ENCODE results near the gene TMOD4. TPM values are rescaled to one million over a fixed set of nuclear protein-coding genes. Genes with fewer than 3 reads are reported as not detected.
"Not testable (repeated sequence)": the region's sequence is repeated elsewhere in the genome, so short reads cannot be mapped to it uniquely, and the experiment has no call there.

TMOD4 gene
- total RNA-seq, 1 donor from 2014 or later = 1.5 TPM

DNA sequence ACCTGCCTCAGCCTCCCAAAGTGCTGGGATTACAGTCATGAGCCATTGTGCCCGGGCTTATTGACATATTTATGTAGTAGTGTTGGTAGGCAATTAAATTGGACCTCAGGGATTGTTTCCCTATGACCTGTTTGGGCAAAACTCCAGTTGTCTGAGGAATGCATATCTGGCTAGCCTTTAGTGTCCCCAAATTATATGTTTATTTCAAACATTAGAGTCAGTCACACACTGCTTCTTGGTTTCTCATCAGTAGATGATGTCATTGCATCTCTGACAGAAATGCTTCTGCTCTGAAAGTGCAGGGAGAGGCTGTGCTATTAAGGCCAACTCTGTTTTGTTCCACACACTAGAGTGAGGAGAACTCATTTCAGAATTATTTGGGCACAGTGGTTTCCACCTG lies 35.0 kb upstream of the TMOD4 start:
- H3K9me3 Mint-ChIP-seq (ENCODE audit: low read depth) = no peaks in the 10 kb centered on the region
- TF ChIP-seq, protein P1, sequence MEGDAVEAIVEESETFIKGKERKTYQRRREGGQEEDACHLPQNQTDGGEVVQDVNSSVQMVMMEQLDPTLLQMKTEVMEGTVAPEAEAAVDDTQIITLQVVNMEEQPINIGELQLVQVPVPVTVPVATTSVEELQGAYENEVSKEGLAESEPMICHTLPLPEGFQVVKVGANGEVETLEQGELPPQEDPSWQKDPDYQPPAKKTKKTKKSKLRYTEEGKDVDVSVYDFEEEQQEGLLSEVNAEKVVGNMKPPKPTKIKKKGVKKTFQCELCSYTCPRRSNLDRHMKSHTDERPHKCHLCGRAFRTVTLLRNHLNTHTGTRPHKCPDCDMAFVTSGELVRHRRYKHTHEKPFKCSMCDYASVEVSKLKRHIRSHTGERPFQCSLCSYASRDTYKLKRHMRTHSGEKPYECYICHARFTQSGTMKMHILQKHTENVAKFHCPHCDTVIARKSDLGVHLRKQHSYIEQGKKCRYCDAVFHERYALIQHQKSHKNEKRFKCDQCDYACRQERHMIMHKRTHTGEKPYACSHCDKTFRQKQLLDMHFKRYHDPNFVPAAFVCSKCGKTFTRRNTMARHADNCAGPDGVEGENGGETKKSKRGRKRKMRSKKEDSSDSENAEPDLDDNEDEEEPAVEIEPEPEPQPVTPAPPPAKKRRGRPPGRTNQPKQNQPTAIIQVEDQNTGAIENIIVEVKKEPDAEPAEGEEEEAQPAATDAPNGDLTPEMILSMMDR (IDR thresholded peaks at IDR 0.05; ENCODE audit: unreplicated experiment) = no peak
- no peak overlapping the region for H3K4me3 Mint-ChIP-seq (ENCODE audit: low read depth)
- DNase-seq (ENCODE audit: low spot score, unreplicated experiment) = no peak
- peaks cover 7% of the 10 kb centered on the region for H3K4me1 Mint-ChIP-seq (ENCODE audit: low read depth)
- peaks cover 21% of the 10 kb centered on the region for H3K36me3 Mint-ChIP-seq (ENCODE audit: insufficient read depth)
- H3K27me3 Mint-ChIP-seq = no peaks in the 10 kb centered on the region
- peak overlapping the region; percentile 24 for H3K27ac Mint-ChIP-seq

DNA sequence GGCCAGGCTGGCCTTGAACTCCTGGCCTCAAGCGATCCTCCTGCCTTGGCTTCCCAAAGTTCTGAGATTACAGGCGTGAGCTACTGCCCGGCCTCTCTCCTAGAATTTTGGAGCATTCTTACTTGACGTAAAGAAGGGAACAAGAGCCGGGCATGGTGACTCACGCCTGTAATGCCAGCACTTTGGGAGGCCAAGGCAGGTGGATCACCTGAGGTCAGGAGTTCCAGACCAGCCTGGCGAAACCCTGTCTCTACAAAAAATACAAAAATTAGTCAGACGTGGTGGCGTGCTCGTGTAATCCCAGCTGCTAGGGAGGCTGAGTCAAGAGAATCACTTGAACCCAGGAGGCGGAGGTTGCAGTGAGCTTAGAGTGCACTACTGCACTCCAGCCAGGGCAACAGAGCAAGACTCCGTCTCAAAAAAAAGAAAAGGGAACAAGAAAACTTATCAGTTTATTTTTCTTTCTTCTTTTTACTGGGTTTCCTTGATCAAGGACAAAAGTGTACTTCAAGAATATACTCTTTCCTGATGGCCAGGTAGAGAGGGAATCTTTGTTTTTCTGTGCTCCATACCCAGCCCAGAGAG lies 29.7 kb upstream of the TMOD4 start:
- H3K27me3 Mint-ChIP-seq; H3K9me3 Mint-ChIP-seq (ENCODE audit: low read depth); DNase-seq (ENCODE audit: low spot score, unreplicated experiment); H3K27ac Mint-ChIP-seq; H3K4me1 Mint-ChIP-seq (ENCODE audit: low read depth); H3K4me3 Mint-ChIP-seq (ENCODE audit: low read depth): not testable (repeated sequence)
- H3K36me3 Mint-ChIP-seq (ENCODE audit: insufficient read depth) = peaks cover 16% of the 10 kb centered on the region

DNA sequence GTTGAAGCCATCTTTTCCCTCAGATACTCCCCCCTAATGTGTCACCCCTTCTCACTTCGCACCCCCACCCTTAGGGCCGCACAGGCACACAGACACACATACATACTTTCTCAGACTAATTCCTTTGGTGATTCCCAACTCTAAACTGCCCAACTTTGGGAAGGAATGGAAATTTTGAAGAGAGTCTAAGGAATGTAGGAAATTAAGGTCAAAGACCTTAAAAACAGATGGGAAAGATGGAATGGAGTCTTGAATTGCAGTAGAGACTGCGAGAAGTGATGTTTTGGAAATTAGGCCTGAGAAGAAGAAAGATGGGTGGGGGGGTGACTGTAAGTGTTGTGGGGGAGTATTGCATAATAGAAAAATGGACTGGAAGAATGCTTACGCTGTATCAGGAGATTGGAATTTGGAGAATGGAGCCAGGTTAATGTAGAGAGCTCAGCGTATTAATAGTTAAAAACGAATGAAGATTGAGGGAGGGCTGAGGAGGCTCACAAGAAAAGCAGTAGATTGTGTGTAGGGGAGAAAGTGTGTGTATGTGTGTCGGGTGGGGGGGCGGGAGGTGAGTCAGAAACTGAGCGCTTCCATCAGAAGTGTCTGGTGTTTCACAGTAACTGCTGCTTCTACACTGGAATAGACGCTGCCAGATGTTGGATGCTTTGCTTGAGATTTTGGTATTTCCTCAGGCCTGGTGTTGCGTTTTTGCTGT lies 24.2 kb upstream of the TMOD4 start:
- Mint-ChIP-seq H3K36me3 (ENCODE audit: insufficient read depth) (peaks cover 2% of the 10 kb centered on the region), H3K9me3 (ENCODE audit: low read depth) (no peaks in the 10 kb centered on the region), H3K4me3 (ENCODE audit: low read depth) (peak overlapping the region; percentile 97), H3K4me1 (ENCODE audit: low read depth) (peaks cover 33% of the 10 kb centered on the region), H3K27ac (peak overlapping the region; percentile 100), H3K27me3 (no peaks in the 10 kb centered on the region)
- TF ChIP-seq, protein P1 (IDR thresholded peaks at IDR 0.05; ENCODE audit: unreplicated experiment) = no peak
- DNase-seq (ENCODE audit: low spot score, unreplicated experiment) = no peak

DNA sequence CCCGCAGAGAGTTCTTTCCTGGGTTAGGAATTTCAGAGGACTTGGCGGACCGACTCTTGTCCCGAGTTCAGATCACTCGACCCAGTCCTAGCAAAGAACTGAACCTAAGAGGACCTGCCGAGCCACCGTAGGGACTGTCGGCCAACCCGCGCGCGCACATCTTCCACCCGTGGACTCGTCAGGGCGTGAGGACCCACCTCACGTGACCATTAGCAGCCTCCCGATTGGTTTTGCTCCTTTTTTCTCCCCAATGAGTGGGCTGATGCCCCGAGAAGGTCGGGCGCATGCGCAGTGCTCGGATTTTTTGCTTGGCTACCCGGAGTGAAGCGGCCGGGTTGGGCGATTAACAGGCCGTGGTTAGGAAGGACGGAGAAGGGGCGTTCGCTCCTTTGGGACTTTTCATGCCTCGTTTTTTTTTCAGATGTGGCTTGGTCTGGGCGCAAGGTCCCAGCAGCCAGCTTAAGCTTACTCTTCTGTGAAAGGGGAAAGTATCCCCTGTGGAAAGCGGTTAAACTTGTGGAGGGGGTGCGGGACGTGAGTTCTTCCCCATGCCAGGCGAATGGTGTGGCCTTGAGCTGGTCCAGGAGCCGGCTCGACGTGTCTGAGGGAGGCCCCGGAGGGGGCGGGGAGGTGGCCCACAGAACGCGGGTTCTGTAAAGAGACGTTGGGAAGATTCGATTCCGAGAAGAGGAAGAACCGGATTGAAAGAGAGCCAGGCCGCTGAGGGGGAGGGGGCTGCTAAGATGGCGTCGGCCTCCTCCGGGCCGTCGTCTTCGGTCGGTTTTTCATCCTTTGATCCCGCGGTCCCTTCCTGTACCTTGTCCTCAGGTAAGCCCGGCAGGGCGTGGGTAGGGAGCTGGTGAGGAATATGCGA lies 22.7 kb upstream of the TMOD4 start, which contains the start of gene PIP5K1A:
TSS of gene PIP5K1A (plus strand) at position 299 of the 874 bp plus-strand sequence. CDS start at position 744, 445 bp downstream.
- Mint-ChIP-seq H3K27ac (peak within 1 kb of the TSS; percentile 100), H3K4me1 (ENCODE audit: low read depth) (peaks cover 31% of the 10 kb centered on the region), H3K27me3 (peaks cover 3% of the 10 kb centered on the region), H3K36me3 (ENCODE audit: insufficient read depth) (no peaks in the 10 kb centered on the region), H3K4me3 (ENCODE audit: low read depth) (peak within 1 kb of the TSS; percentile 97), H3K9me3 (ENCODE audit: low read depth) (no peaks in the 10 kb centered on the region)
- TF ChIP-seq, protein P1 (IDR thresholded peaks at IDR 0.05; ENCODE audit: unreplicated experiment) = no peak
- peak; percentile 96 for DNase-seq (ENCODE audit: low spot score, unreplicated experiment)

DNA sequence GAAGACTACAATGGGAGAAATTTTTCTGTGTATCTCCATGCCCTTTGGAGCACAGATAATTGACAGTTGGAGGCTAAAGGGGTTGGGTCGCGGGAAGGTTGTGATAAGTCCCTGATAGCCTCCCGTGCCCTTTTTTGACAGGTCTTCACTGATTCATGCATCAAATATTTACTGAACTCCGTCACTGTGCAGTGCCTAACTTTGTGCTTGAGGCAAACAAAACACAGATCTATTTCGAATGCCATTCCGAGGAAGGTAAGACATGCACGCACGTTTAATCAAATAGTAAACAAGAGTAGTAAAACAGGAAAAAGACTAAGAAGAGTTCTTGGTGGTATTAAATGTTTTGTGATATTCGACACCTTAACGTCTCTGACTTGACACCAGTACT lies 22.1 kb upstream of the TMOD4 start:
- Mint-ChIP-seq H3K27ac (peak overlapping the region; percentile 100), H3K9me3 (ENCODE audit: low read depth) (no peaks in the 10 kb centered on the region), H3K36me3 (ENCODE audit: insufficient read depth) (no peaks in the 10 kb centered on the region), H3K4me3 (ENCODE audit: low read depth) (peak overlapping the region; percentile 97), H3K27me3 (peaks cover 3% of the 10 kb centered on the region), H3K4me1 (ENCODE audit: low read depth) (peaks cover 31% of the 10 kb centered on the region)
- TF ChIP-seq, protein P1 (IDR thresholded peaks at IDR 0.05; ENCODE audit: unreplicated experiment) = no peak
- no peak for DNase-seq (ENCODE audit: low spot score, unreplicated experiment)

Data from progenitor cell of endocrine pancreas (in vitro differentiated cells).